GM10266 (cell line): ENCODE data around the gene ESPL1.

Source experiments
- DNase-seq: peaks from one replicate; pipeline ENCODE4 v3.0.0; 2012; ENCODE audit errors: extremely low spot score
- CTCF ChIP-seq: IDR thresholded peaks from 2 replicates; pipeline ENCODE4 v1.5.1; 2012; ENCODE audit warnings: mild to moderate bottlenecking, low read depth; ENCODE audit not compliant: control insufficient read depth, insufficient read depth; ENCODE audit errors: missing control alignments

ESPL1 gene

GRCh38 chr12:53286448-53286847 lies 18.3 kb downstream of the ESPL1 start:
- no peak for TF ChIP-seq CTCF

GRCh38 chr12:53287741-53288216 lies 19.7 kb downstream of the ESPL1 start:
- peak; percentile 67 for DNase-seq
- TF ChIP-seq CTCF: peak; percentile 74

More at GRCh38 chr12:53286448-53286847, 18.3 kb downstream of the ESPL1 start:
- no peak for DNase-seq

DNA sequence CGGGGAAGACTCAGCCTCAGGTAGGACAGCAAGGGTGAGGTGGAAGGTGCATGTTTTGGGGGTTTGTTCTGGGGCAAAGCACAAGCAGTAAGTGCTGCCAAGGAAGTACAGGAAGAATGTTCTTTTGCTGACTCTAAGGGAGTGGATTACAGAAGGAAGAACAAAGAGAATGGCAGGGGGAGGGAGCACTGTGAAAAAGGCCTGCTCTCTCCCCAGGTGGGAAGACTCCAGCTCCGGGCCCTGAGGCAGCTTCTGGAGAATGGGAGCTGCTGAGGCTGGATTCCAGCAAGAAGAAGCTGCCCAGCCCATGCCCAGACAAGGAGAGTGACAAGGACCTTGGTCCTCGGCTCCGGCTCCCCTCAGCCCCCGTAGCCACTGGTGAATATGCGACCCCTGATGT lies 20.2 kb downstream of the ESPL1 start:
- no peak for DNase-seq
- no peak for TF ChIP-seq CTCF

- DNase-seq: no peak
- TF ChIP-seq CTCF: no peak
Observed at GRCh38 chr12:53289891-53290290, 21.8 kb downstream of the ESPL1 start.

DNA sequence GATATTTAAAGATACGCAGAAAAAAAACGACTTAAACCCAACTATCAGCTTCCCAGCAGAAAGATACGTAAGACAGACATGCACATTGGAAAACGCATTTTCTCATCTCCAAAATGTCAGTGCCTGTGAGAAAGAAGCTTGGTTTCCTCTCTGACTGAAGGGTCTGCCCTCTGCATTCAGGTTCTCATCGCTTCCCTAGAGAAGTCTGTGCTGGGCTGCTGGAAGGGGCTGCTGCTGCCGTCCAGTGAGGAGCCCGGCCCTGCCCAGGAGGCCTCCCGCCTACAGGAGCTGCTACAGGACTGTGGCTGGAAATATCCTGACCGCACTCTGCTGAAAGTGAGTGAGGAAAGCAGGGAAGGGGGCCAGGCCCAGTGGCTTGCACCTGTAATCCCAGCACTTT lies 22.6 kb downstream of the ESPL1 start:
- TF ChIP-seq CTCF: no peak
- DNase-seq: no peak

DNA sequence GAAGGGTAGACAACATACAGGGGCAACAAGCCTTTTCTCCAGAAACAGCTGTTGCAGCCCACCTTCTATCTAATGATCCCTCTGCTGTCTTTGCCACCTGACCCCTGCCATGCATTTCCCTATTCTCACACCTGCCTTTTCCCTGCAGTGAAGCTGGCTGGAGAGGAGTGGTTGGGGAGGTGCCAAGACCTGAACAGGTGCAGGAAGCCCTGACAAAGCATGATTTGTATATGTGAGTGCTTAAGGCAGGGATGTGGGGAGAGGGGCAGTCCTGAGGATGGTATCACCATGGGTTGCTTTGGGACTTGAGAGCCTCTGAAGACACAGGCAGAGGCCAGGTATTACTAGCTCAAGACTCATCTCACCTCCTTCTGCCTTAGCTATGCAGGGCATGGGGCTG lies 24.3 kb downstream of the ESPL1 start:
- DNase-seq: no peak
- no peak for TF ChIP-seq CTCF

DNA sequence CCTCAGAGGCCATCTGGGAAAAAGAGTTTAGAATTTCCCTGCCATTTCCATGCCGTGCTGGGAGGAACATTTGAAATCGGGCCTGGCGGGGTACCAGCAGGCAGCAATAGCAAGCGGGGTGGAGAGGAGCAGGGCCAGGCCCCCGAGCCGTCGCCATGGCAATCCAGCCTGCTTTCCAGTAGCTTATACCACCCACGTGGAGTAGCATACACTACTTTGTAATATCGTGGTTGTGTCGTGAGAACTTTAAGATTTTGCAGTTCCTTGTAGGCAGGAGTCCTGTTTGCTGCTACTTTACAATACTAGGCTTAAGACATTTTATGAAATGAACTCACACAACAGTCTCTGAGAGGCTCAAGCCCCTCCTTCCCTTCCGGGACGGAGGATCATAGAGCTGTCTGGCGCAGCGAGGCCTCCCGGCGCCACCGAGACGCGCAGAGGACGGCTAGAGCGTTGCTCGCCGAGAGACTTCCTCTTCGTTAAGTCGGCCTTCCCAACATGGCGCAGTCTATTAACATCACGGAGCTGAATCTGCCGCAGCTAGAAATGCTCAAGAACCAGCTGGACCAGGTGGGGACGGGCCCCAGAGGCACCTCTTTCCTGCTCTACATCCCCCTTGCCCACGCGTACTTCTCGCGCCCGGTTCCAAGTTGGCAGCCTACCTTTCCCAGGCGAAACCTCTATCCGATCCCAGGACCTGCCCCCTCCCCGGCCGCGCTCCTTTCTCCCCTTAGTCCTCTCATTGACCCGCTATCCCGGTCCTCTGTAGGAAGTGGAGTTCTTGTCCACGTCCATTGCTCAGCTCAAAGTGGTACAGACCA lies 27.2 kb downstream of the ESPL1 start, which contains the start of gene PFDN5:
TSS of gene PFDN5 (plus strand) at position 473 of the 821 bp plus-strand sequence. CDS start at position 499, 26 bp downstream.
- DNase-seq: peak; percentile 86
- TF ChIP-seq CTCF: no peak
